ENCODE results near the gene FOSL1.
A peak's percentile ranks its signal among the peaks of the same experiment; 100 is the strongest.

FOSL1 gene

DNA sequence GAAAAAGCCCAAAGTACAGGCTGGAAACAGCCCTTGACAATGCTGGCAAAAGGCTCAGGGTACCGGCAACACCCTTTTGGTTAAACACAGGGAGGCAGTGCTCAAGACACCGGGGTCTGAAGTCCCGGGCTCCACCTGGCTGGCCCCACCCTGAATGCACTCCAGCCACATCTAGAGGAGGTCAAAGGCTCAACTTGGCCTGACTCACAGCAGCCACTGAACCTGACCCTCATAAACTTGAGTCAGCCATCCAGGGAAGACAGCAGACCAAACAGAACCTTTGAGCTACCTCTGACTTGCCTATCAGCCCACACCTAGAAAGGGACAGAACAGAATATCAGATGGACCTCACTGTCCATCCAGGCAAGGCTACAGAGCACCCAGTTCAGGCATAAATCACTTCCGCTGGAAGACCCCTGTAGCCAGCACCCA, 46.0 kb downstream of the FOSL1 start:
- in situ Hi-C loops (cut with MboI; ENCODE audit: low pct_unique_long_range_greater_than_20kb, low sequenced_read_pairs, unreplicated experiment), result no loop called here
- TF ChIP-seq, protein P1, sequence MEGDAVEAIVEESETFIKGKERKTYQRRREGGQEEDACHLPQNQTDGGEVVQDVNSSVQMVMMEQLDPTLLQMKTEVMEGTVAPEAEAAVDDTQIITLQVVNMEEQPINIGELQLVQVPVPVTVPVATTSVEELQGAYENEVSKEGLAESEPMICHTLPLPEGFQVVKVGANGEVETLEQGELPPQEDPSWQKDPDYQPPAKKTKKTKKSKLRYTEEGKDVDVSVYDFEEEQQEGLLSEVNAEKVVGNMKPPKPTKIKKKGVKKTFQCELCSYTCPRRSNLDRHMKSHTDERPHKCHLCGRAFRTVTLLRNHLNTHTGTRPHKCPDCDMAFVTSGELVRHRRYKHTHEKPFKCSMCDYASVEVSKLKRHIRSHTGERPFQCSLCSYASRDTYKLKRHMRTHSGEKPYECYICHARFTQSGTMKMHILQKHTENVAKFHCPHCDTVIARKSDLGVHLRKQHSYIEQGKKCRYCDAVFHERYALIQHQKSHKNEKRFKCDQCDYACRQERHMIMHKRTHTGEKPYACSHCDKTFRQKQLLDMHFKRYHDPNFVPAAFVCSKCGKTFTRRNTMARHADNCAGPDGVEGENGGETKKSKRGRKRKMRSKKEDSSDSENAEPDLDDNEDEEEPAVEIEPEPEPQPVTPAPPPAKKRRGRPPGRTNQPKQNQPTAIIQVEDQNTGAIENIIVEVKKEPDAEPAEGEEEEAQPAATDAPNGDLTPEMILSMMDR (IDR thresholded peaks at IDR 0.05; ENCODE audit: extremely low read depth, insufficient read depth, missing control alignments), result no peak
- DNase-seq (ENCODE audit: low spot score), result no peak

DNA sequence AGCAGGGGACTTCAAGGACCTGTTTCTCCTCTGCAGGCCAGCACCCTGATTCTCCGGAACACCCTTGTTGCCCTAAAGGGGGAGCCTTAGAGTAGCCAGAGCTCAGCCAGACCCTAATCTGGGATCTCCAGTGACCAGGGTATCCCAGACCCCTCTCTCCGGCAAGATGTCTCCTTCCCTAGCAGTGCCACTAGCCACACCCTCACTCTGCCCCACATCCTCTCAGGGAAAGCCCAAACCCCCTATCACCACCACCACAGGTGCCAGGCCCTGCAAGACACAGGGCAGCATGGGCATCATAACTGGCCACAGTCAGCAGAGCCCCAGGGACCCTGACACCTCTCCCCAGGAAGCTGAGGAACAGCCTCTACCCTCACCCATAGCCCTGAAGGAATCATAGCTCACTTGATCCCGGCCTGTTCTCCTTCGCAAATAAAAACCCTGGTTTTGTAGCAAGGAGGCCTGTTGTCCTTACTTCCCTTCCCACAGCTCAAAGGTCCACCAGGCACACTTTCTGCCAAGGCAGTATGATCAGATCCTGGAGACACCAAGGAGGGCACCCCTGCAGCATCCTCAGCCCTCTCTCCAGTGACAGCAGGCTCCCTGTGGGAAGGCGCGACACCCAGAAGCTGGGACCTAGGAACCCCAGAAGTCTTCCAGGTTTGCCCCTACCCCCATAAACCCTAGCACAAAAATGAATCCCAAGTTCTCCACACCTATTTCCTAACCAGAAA, 46.8 kb downstream of the FOSL1 start:
- in situ Hi-C loops (cut with MboI; ENCODE audit: low pct_unique_long_range_greater_than_20kb, low sequenced_read_pairs, unreplicated experiment), result no loop called here
- no peak for DNase-seq (ENCODE audit: low spot score)
- TF ChIP-seq, protein P1 (IDR thresholded peaks at IDR 0.05; ENCODE audit: extremely low read depth, insufficient read depth, missing control alignments), result no peak

DNA sequence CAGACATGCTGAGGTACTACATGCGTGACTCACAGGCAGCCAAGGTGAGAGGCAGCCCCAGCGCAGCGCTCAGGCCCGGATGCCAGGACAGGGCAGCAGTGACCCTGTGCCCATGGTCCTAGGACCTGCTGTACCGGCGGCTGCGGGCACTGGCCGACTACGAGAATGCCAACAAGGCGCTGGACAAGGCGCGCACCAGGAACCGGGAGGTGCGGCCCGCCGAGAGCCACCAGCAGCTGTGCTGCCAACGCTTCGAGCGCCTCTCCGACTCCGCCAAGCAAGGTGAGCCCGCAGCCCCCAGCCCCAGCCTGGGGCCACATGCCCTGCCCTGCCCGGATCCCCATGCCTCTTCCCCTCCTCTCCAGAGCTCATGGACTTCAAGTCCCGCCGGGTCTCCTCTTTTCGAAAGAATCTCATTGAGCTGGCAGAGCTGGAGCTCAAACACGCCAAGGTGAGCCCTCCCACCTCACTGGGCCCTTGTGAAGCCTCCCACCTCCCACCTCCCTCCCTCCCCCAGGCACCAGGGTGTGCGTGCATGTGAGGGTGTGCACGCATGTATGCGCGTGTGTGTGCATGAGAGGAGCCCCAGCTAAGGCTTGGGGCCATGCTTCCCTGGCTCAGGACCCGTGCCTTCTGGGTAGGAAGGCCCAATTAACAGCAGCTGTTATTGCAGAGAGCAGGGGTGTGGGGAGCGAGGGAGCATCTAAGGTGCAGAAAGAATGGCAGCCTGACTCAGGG, 47.5 kb downstream of the FOSL1 start:
- no peak for DNase-seq (ENCODE audit: low spot score)
- in situ Hi-C loops (cut with MboI; ENCODE audit: low pct_unique_long_range_greater_than_20kb, low sequenced_read_pairs, unreplicated experiment), result no loop called here
- TF ChIP-seq, protein P1 (IDR thresholded peaks at IDR 0.05; ENCODE audit: extremely low read depth, insufficient read depth, missing control alignments), result no peak

DNA sequence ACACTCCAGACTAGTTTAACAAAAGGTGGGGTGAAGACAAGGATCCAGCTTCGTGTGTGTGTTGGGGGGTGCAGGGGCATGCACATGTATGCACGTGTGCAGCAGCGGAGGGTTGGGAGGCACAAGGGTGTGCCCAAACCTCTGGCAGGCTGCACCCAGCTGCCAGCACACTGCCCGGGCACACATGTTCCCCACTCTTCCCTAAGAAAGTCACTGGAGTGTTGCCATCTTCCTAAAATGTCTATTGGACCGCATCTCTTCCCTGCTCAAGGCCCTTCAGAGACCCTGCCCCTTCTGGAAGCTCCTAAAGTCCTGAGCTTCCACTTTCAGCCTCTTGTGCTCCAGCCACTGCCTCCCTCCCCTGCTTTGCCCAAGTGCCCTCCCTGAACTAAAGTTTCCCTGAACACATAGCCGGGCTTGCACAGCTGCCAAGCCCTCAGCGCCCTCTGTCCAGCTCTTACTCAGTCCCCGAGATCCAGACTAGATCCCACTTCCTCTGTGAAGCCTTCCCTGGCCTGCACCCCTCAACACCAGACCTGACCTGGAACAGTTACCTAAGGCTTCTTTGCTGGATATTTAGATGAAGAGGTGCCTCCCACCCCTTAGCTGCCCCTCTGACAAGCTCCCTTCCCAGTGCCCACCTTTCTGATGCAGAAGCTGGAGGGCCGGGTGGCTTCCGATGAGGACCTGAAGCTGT, 48.2 kb downstream of the FOSL1 start:
- in situ Hi-C loops (cut with MboI; ENCODE audit: low pct_unique_long_range_greater_than_20kb, low sequenced_read_pairs, unreplicated experiment), result no loop called here
- TF ChIP-seq, protein P1 (IDR thresholded peaks at IDR 0.05; ENCODE audit: extremely low read depth, insufficient read depth, missing control alignments), result no peak
- no peak for DNase-seq (ENCODE audit: low spot score)

DNA sequence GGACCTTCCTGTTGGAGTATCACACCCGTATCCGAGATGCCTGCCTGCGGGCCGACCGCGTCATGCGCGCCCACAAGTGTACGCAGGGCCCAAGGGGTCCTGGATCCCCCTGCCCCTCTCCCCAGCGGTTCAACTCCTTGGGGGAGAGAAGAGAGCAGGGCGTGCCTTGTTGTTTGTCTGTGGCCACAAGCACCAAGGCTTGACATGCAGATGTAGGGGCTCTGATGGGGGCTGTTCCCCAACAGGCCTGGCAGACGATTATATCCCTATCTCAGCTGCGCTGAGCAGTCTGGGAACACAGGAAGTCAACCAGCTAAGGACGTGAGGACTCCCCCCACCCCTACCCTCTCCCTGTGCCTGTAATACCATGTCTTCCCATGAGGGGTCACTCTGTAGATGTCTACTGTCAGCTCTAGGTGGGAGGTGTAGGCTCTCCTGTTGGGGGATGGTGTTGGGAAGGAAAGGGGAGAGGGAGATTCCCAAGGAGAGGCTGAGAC, 49.1 kb downstream of the FOSL1 start:
- TF ChIP-seq, protein P1 (IDR thresholded peaks at IDR 0.05; ENCODE audit: extremely low read depth, insufficient read depth, missing control alignments), result peak; percentile 41
- DNase-seq (ENCODE audit: low spot score), result no peak
- in situ Hi-C loops (cut with MboI; ENCODE audit: low pct_unique_long_range_greater_than_20kb, low sequenced_read_pairs, unreplicated experiment), result no loop called here
